Sigmoid colon (tissue), 7 donors: ENCODE results near the gene BCO2. TPM values are rescaled to one million over a fixed set of nuclear protein-coding genes. Genes with fewer than 3 reads are reported as not detected.

Source experiments
- DNase-seq: peaks from one replicate; pipeline ENCODE4 v3.0.0-alpha.2; 2019
- H3K27ac ChIP-seq, 4 donors: fragments of 200-600 bp; sonication (generic); one replicate each; pipeline ENCODE4 v1.5.1; 2016 to 2019; ENCODE audit warnings: mild to moderate bottlenecking in 1 of 4
- H3K27me3 ChIP-seq, 3 donors: fragments of 200-600 bp; sonication (generic); one replicate each; pipeline ENCODE4 v1.5.1; 2019; ENCODE audit warnings: mild to moderate bottlenecking in 1 of 3
- H3K36me3 ChIP-seq, 4 donors: fragments of 200-600 bp; sonication (generic); one replicate each; pipeline ENCODE4 v1.5.1; 2016 to 2019
- H3K4me1 ChIP-seq, 4 donors: fragments of 200-600 bp; sonication (generic); one replicate each; pipeline ENCODE4 v1.5.1; 2017 to 2019
- H3K4me3 ChIP-seq, 4 donors: fragments of 200-600 bp; sonication (generic); one replicate each; pipeline ENCODE4 v1.5.1; 2017 to 2019; ENCODE audit warnings: mild to moderate bottlenecking in 2 of 4, moderate library complexity in 1 of 4
- H3K9me3 ChIP-seq, 4 donors: fragments of 200-600 bp in 3 of 4; sonication (generic) in 3 of 4; one replicate each; pipeline versions ENCODE4 v1.5.1 to v1.6.1; 2013 to 2019
- CTCF ChIP-seq, 4 experiments: fragments of 450-650 bp in 3 of 4; fragments of 200-600 bp in 1 of 4; IDR thresholded peaks; one replicate each; pipeline ENCODE4 v1.5.1; 2016 to 2019; ENCODE audit warnings: antibody characterized with exemption in 4 of 4, mild to moderate bottlenecking in 3 of 4, moderate library complexity in 2 of 4
- EP300 ChIP-seq, 4 donors: sonication (generic); formaldehyde crosslinking; IDR thresholded peaks; one replicate each; pipeline ENCODE4 v1.6.1; 2017; ENCODE audit warnings: antibody characterized with exemption in 4 of 4
- POLR2A ChIP-seq, 2 donors: fragments of 450-650 bp; IDR thresholded peaks; one replicate each; pipeline ENCODE4 v1.6.1; 2016; ENCODE audit warnings: antibody characterized with exemption in 2 of 2, mild to moderate bottlenecking in 2 of 2, moderate library complexity in 2 of 2
- POLR2AphosphoS5 ChIP-seq, 4 donors: sonication (generic); formaldehyde crosslinking; IDR thresholded peaks; one replicate each; pipeline ENCODE4 v1.6.1; 2017; ENCODE audit warnings: antibody characterized with exemption in 4 of 4
- WGBS, 2 donors: extraction: QIAGEN DNeasy Blood & Tissue Kit; methylation state at CpG; one replicate each; pipeline ENCODE4 v1.1.7; 2013; 5-methylcytosine and 5-hydroxymethylcytosine counted together
- intact Hi-C: fragments of 100-400 bp; cut with DNase I; formaldehyde crosslinking; loops from one replicate; pipeline ENCODE4 v1.15.1; 2023
- polyA plus RNA-seq, 3 donors: library from polyadenylated mRNA; stranded (reverse); fragments of 200-250 nt; gene quantifications; one replicate each; pipeline ENCODE4 v1.2.3, GENCODE V29; 2013
- total RNA-seq, 4 donors: library from RNA; depleted of rRNA; stranded (reverse); fragments of >200 nt; gene quantifications; one replicate each; pipeline ENCODE4 v1.1.0, GENCODE V29; 2016
- donor health status: healthy with polysubstance abuse.
- donor health status: Bipolar disorder and iron deficiency.
- donor health status: healthy.

Gene BCO2
- total RNA-seq (10 to 100 TPM in 1 of 4 donors, 1 to 10 TPM in 3; 6.4 to 16.9 (median 7.2) TPM), polyA plus RNA-seq (1 to 10 TPM in 1 of 3 donors, not detected in 2; 3.2 TPM)

GRCh38 chr11:112174789-112175598, at the start of gene BCO2:
Gene BCO2 (plus strand): TSS chr11:112175512. CDS start chr11:112175602, 90 bp downstream.
- Histone ChIP-seq H3K36me3 (no peaks in the 10 kb centered on the region), H3K27ac (peak within 1 kb of the TSS; percentile 67 to 79 (median 74)), H3K9me3 (no peaks in the 10 kb centered on the region), H3K4me1 (peaks cover 0 to 31% (median 22%) of the 10 kb centered on the region in 4 donors), H3K27me3 (no peaks in the 10 kb centered on the region), H3K4me3 (peak within 1 kb of the TSS; percentile 14 to 43 (median 36))
- DNase-seq = peak; percentile 94
- peak; percentile 68 to 90 (median 84) for TF ChIP-seq CTCF (IDR thresholded peaks at IDR 0.05)
- TF ChIP-seq POLR2A (IDR thresholded peaks at IDR 0.05) = no peak
- peak in 1 of 4 donors; percentile 34 for TF ChIP-seq EP300 (IDR thresholded peaks at IDR 0.05)
- peak in 3 of 4 donors; percentile 55 to 79 (median 61) for TF ChIP-seq POLR2AphosphoS5 (IDR thresholded peaks at IDR 0.05)
- 5 to 8% methylated on average over 11 of the region's 11 CpGs for WGBS, 2 donors
- intact Hi-C loops = loop anchor here (2.0 kb wide), 1 partner anchor 60 kb away; no protein-coding TSS in a partner anchor

GRCh38 chr11:112127056-112127455, 48.3 kb upstream of the BCO2 start:
- WGBS, 2 donors = 98% methylated on average over 2 of the region's 2 CpGs
- Histone ChIP-seq H3K27me3 (no peaks in the 10 kb centered on the region), H3K4me3 (no peak overlapping the region), H3K36me3 (no peaks in the 10 kb centered on the region), H3K27ac (no peak overlapping the region), H3K4me1 (peaks cover 0 to 10% (median 8%) of the 10 kb centered on the region in 4 donors), H3K9me3 (no peaks in the 10 kb centered on the region)
- TF ChIP-seq POLR2AphosphoS5 (IDR thresholded peaks at IDR 0.05) (no peak), EP300 (IDR thresholded peaks at IDR 0.05) (no peak), POLR2A (IDR thresholded peaks at IDR 0.05) (no peak), CTCF (IDR thresholded peaks at IDR 0.05) (no peak)
- no peak for DNase-seq
- intact Hi-C loops = no loop called here

- H3K27ac ChIP-seq = no peak overlapping the region
- intact Hi-C loops = no loop called here
- H3K9me3 ChIP-seq = no peaks in the 10 kb centered on the region
- no peak for TF ChIP-seq POLR2AphosphoS5 (IDR thresholded peaks at IDR 0.05)
- TF ChIP-seq POLR2A (IDR thresholded peaks at IDR 0.05) = no peak
- TF ChIP-seq EP300 (IDR thresholded peaks at IDR 0.05) = no peak
- TF ChIP-seq CTCF (IDR thresholded peaks at IDR 0.05) = no peak
- no peaks in the 10 kb centered on the region for H3K36me3 ChIP-seq
- 13 to 48% methylated on average over 3 of the region's 3 CpGs for WGBS, 2 donors
- H3K4me1 ChIP-seq = peaks cover 0 to 10% (median 8%) of the 10 kb centered on the region in 4 donors
- no peaks in the 10 kb centered on the region for H3K27me3 ChIP-seq
- H3K4me3 ChIP-seq = no peak overlapping the region
- DNase-seq = peak; percentile 68
Measured at GRCh38 chr11:112128483-112129121, 46.7 kb upstream of the BCO2 start.

GRCh38 chr11:112129656-112130055, 45.7 kb upstream of the BCO2 start:
- intact Hi-C loops = no loop called here
- WGBS, 2 donors = 67 to 71% methylated on average over 5 of the region's 5 CpGs
- Histone ChIP-seq H3K27ac (no peak overlapping the region), H3K27me3 (no peaks in the 10 kb centered on the region), H3K4me1 (peaks cover 0 to 10% (median 8%) of the 10 kb centered on the region in 4 donors), H3K36me3 (no peaks in the 10 kb centered on the region), H3K9me3 (no peaks in the 10 kb centered on the region), H3K4me3 (no peak overlapping the region)
- TF ChIP-seq POLR2A (IDR thresholded peaks at IDR 0.05) (no peak), POLR2AphosphoS5 (IDR thresholded peaks at IDR 0.05) (no peak), EP300 (IDR thresholded peaks at IDR 0.05) (no peak), CTCF (IDR thresholded peaks at IDR 0.05) (no peak)
- no peak for DNase-seq
